ENCODE measurements around the gene HOXD11. TPM values are rescaled to one million over a fixed set of nuclear protein-coding genes. Genes with fewer than 3 reads are reported as not detected.

The HOXD11 gene
- total RNA-seq, 1 donor, result not detected

GRCh38 chr2:176158855-176159662 lies 52.0 kb downstream of the HOXD11 start:
- Histone ChIP-seq H3K27ac (ENCODE audit: low read depth, low read length) (no peak overlapping the region), H3K79me2 (ENCODE audit: insufficient read depth, low read length) (no peaks in the 10 kb centered on the region), H3K4me2 (ENCODE audit: insufficient read depth, low read length) (peak overlapping the region; percentile 86), H3K4me1 (ENCODE audit: insufficient read depth, low read length) (peaks cover 12% of the 10 kb centered on the region), H3K36me3 (ENCODE audit: insufficient read depth, low read length) (no peaks in the 10 kb centered on the region), H3K9me3 (ENCODE audit: low read depth, low read length) (no peaks in the 10 kb centered on the region), H4K20me1 (ENCODE audit: insufficient read depth, low read length) (no peaks in the 10 kb centered on the region), H2AFZ (ENCODE audit: low read length) (no peak overlapping the region), H3K27me3 (ENCODE audit: insufficient read depth, low read length) (peaks cover 51% of the 10 kb centered on the region), H3K4me3 (ENCODE audit: insufficient read depth, low read length) (no peak overlapping the region)
- DNase-seq (ENCODE audit: insufficient read length, low spot score, missing footprints), result peak; percentile 87
- TF ChIP-seq CTCF (IDR thresholded peaks at IDR 0.05; ENCODE audit: extremely low read depth, low read depth, low read length), result no peak

Small RNAs within 50 kb of the gene (small RNA-seq; reads per million reads assigned to genes)
- gene MIR10B, result 2,552 reads per million, percentile 99 among the genes with 10 or more reads in this experiment

Other genes starting within 250 kb of the HOXD11 start
- 51.0 and 55.0 TPM in 2 replicates for gene LNPK, start 105.0 kb upstream of the HOXD11 start, total RNA-seq
- under 0.01 TPM in 1 of 2 replicates, not detected in the other for gene EVX2, start 23.3 kb upstream of the HOXD11 start, total RNA-seq
- not detected in 2 replicates for gene HOXD13, start 14.6 kb upstream of the HOXD11 start, total RNA-seq
- gene HOXD12, start 7.5 kb upstream of the HOXD11 start, total RNA-seq, result not detected in 2 replicates
- gene HOXD10, start 9.5 kb downstream of the HOXD11 start, total RNA-seq, result not detected in 2 replicates
- 0.36 and 0.59 TPM in 2 replicates for gene HOXD9, start 15.4 kb downstream of the HOXD11 start, total RNA-seq
- gene HOXD8, start 22.4 kb downstream of the HOXD11 start, total RNA-seq, result 3.3 and 5.6 TPM in 2 replicates
- 0.36 and 1.2 TPM in 2 replicates for gene HOXD4, start 44.3 kb downstream of the HOXD11 start, total RNA-seq
- gene HOXD3, start 50.0 kb downstream of the HOXD11 start, total RNA-seq, result 1.1 and 2.1 TPM in 2 replicates
- not detected in 2 replicates for gene HOXD1, start 81.4 kb downstream of the HOXD11 start, total RNA-seq
- 13.0 and 14.4 TPM in 2 replicates for gene MTX2, start 162.2 kb downstream of the HOXD11 start, total RNA-seq